Activated CD8-positive, alpha-beta memory T cell treated with anti-CD3 and anti-CD28 coated beads for 24 hours (primary cell): ENCODE results near the gene CNPY2.
"Not testable (repeated sequence)": the region's sequence is repeated elsewhere in the genome, so short reads cannot be mapped to it uniquely, and the experiment has no call there.

ENCODE experiments used
- DNase-seq: peaks from one replicate; pipeline ENCODE4 v3.0.0-alpha.2; 2020

The CNPY2 gene

DNA sequence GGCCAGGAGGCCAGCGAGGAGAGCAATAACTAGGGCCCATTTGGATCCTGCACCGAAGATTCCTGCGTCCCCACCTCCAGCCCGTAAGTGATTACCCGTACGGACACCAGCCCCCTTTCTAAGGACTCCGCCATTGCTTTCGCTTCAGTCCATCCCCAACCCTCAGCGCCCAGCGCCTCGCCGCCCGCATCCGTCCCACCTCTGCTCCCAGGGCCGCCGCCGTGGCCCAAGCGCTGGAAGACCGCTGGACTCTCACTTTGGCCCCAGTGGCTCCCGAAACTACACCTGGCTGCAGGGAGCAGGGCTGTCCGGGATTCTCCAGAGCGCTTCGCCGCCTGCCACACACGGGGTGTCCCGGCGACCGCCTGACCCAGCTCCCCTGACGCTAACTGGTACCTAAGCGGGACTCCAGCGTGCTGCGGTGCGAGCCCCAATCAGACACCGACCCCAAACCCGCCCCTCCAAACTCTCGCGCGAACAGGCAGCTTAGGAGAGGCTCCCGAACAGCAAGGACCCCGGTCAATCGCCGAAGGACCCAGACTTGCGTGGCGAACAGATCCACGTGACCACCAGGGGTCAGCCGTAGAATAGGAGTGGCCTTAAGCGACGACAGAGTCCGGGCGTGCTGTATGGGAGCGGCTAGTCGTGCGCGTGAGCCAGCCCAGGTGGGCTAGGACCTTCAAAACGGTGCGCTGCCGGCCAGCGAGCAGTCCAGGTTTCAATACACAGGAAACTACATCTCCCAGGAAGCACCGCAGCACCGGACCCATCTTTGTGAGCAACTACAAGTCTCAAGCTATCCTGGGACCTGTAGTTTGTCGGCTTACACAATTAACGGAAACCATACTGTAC is at the start of gene CNPY2:
Gene CNPY2 (minus strand): TSS at position 367 of the 852 bp plus-strand sequence. CDS start 771 bp downstream, outside the sequence.
- DNase-seq, result peak; percentile 99

DNA sequence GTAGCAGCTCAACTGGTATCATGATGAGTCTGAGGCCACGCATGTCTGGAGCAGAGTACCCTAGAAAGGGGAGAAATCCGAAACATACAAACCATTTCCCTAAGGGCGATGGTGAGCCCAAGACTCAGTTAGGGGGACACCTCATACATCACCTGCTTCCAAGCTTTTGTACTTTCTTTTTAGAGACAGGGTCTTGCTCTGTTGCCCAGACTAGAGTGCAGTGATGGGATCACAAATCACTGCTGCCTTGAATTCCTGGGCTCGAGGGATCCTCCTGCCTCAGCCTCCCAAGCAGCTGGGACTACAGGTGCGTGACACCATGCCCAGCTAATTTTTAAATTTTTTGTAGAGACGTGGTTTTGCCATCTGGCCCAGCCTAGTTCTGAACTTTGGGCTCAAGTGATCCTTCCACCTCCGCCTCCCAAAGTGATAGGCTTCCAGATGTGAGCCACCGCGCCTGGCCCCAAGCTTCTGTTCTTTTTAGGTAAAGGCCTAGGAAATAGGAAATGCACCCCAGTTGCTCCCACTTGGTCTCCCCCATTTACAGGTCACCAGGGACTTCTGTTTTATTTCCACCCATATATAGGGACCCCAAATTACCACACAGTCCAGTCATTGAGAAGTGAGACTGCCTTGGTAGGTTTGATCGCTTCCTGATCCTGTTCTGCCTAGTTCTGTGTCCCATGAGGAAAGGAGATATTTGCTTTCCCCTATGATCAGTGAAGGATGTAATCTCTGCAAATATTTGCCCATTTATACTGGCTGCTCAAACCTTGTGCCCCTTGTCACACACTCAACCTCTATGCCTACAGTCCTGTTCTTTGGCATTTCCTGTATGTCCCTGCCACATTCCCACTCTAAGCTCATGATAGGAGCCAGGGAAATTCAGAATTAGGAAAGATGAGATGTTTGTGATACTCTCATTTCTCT is 46.6 kb upstream of the CNPY2 start, which contains the start of gene APOF:
Gene APOF (minus strand): TSS at position 728 of the 930 bp plus-strand sequence. CDS start 112 bp downstream, at position 616.
- no peak for DNase-seq

DNA sequence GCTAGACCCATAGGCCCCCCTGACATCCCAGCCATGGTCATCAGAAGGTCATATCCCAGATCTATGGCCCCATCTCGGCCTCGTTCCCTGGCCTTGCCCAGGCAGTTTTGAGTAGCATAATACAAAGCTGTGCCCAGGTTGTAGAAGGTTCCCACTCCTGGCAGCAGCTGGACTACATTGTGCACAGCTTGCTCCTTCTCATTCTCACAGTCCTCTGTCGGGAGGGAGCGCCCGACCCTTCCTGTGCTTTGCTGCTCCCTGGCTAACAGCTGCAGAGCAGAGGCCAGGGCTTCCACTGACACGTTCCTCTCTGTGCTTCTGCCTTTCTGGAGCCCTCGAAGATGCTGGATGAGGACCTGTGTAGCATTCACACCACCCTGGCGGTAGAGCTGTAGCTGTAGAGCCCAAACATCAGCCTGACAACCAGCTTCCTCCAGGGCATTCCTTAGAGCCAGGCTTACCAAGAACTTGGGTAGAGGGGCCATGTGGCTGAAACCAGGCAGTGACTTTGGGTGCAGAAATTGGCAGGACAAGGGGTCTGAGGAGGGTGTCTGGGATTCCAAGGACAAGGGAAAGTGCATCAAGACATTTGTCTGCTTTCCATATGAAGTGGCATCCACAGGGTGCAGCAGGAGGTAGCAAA is 45.8 kb upstream of the CNPY2 start:
- no peak for DNase-seq

DNA sequence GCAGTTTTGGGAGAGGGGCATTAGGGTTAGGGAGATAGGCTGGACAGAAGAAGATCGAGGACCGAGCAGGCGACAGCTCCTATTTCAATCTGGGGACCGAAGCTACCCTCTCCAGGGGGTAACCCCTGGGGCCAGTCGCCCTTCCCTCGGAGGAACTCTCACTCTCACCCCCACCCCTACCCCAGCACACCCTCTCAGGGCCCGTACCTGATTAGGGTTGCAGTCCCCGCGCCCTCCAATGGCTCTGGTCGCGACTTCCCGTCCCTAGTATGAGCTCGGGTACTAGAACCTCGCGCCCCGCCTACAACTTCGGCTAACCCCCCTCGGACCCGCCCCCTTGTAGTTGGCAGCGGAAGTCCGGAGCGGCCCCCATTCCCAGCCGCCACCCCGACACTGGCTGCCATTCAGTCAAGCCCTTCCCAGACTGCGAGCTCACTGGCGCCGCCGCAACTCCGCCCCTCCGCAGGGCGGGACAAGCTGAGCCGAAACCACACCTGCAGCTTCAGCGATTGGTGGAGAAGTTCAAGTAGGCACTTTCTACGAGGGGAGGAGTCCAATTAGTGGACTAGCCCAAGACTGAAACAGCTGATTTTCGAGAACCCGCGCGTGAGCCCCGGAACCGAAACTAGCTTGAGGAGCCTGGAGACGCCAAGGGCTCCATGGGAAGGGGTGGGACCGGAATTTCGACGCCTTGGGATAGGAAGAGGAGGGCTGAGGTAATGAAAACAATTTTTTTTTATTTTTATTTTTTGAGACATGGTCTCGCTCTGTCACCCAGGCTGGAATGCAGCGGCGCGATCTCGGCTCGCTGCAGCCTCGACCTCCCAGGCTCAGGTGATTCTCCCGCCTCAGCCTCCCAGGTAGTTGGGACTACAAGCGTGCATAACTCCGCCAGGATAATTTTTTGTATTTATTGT is 44.3 kb upstream of the CNPY2 start, which contains the start of gene STAT2:
Gene STAT2 (minus strand): TSS at position 257 of the 917 bp plus-strand sequence. CDS start 3,536 bp downstream, outside the sequence.
- peak; percentile 99 for DNase-seq

DNA sequence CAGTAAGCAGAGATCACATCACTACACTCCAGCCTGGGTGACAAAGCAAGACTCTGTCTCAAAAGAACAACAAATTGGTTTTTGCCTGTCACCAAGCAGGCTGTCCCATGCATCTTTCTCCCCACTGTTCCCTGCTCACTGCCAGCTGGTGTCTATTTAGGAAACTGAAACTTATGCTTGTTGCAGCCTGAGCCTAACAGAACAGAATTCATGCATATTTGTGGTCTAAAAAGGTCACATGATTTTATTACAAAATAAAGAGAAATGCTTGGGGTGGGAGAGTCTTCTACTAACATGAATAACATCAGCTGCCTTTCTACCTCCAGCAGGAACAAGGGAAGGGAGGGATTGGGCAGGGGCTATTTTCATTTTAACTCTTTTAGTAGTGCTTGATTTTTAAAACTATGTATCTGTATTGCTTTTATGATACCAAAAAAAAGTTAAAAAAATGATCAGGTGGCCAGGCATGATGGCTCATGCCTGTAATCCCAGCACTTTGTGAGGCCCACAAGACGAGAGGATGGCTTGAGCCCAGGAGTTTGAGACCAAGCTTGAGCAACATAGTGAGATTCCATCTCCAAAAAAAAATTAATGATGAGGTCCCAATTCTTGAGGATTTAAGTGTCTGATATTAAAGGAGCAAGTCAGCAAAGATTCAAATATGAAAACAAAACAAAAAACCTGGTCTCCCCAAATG is 43.2 kb upstream of the CNPY2 start:
- no peak for DNase-seq

DNA sequence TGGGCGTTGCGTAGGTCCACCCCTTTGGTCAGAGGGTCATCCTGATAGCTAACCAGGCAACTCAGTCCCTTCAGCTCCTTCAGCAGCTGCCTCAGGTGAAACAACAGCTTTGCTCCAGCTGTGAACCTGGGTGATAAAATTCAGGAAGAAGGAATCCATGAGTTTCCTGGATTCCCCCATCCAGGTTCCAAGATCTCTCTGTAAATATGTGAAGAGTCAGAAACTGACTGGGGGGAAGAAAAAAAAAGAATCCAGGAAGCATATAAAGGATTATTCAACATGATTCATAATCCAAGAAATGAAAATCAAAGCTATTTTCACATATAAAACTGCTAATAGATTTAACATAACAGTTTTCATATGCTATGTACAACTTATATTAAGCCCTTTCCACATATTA is 35.5 kb upstream of the CNPY2 start:
- no peak for DNase-seq

DNA sequence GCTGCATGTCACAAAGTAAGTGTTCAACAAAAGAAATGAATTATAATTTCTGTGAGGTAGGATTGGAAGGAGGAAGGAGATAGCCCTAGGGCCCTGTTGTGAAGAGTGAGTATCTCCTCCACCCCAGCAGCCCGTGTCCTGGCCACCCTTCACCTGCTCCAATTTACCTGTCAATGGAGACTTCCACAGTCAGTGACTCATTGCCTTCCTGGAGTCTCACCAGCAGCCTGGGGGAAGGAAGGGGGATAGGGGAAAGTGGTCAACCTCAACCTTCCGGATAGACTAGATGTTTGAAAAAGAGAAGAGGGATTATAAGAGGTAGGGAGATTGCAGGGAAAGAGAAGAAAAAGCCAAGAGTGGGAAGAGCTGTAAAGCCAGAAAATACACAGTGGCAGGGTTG is 34.9 kb upstream of the CNPY2 start:
- no peak for DNase-seq

DNA sequence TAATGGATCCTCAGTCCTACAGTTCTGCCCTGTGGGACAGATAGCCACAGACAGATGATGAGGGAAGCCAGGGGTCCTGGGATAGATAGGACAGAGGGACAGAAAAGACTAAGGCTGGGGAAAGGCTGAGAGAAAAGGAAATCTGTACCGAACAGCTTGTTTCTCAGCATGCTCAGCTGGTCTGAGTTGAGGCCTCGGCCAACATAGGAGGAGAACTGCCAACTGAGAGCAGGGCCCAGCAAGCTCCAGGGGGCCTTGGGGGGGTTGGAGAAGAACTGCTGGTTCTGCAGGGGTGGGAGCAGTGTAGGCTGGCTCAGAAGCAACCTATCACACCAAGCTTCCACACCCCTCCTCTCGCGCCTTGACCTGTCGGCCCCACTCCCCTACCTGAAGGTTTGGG is 33.0 kb upstream of the CNPY2 start:
- no peak for DNase-seq

DNA sequence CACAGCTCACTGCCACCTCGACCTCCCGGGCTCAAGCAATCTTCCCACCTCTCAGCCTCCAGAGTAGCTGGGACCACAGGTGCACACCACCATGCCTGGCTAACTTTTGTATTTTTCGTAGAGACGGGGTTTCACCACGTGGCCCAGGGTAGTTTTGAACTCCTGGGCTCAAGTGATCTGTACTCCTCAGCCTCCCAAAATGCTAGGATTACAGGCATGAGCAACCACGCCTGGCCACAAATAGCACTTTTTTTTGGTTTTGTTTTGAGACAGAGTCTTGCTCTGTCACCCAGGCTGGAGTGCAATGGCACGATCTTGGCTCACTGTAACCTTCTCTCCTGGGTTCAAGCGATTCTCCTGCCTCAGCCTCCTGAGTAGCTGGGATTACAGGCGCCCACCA is 31.5 kb upstream of the CNPY2 start:
- DNase-seq, result not testable (repeated sequence)

DNA sequence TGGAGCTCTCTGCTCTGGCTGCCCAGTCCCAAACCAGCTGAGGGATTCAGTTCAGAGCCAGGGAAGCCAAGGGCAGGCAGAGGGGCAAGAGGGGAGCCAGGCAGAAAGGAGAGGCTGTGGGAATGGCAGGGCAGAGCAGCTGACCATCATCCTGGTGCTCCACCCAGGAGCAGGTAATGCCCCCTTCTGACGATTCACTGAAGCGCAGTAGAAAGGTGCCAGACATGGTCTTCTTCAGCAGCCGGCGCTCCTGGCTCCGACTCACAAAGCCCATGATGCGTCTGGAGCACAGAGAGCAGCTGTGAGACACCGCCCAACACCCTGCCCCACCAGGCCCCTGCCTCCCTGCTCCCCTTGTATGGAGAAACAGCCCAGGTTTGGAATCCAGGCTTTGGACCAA is 30.9 kb upstream of the CNPY2 start:
- no peak for DNase-seq

DNA sequence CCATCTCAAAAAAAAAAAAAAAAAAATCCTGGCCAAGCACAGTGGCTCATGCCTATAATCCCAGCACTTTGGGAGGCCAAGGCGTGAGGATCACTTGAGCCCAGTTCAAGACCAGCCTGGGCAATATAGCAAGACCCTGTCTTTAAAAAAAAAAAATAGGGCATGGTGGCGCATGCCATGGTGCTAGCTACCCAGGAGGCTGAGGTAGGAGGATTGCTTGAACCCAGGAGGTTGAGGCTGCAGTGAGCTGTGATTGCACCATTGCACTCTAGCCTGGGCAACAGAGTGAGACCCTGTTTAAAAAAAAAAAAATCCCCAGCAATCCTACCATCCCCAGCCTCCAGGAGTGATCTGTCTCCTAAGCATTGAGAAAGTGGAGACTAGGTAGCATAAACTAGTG is 26.5 kb upstream of the CNPY2 start:
- DNase-seq, result not testable (repeated sequence)

DNA sequence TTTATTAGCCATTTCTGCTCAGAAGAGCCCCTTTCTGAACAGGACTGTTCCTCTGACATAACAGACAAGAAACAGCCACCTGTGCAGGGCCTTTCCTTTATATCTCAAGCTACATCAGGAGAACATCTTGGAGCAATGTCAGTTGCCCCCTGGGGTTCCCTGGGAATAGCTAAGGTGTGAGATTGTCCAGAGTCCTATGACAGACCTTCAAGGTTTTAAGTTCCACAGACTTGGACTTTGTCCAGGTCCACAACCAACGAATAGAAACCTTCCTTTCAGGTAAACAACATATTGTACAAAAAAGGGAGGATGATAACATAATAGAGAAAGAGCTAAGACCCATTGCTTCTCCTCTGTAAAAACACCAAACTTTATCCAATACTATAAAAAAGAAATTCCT is 25.8 kb upstream of the CNPY2 start:
- DNase-seq, result no peak

DNA sequence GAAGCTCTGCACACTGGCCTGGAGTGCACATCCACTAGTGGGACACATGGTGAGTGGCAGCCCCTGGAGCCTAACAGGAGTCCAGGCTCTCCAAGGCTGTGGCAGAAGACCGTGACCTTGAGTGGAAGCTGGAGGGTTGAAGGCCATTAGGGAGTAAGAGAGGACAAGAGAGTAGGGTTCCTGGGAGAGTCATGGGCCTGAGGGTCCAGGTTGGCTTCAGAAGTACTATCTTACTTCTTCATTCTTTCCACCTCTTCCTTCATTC is 23.3 kb upstream of the CNPY2 start:
- no peak for DNase-seq

DNA sequence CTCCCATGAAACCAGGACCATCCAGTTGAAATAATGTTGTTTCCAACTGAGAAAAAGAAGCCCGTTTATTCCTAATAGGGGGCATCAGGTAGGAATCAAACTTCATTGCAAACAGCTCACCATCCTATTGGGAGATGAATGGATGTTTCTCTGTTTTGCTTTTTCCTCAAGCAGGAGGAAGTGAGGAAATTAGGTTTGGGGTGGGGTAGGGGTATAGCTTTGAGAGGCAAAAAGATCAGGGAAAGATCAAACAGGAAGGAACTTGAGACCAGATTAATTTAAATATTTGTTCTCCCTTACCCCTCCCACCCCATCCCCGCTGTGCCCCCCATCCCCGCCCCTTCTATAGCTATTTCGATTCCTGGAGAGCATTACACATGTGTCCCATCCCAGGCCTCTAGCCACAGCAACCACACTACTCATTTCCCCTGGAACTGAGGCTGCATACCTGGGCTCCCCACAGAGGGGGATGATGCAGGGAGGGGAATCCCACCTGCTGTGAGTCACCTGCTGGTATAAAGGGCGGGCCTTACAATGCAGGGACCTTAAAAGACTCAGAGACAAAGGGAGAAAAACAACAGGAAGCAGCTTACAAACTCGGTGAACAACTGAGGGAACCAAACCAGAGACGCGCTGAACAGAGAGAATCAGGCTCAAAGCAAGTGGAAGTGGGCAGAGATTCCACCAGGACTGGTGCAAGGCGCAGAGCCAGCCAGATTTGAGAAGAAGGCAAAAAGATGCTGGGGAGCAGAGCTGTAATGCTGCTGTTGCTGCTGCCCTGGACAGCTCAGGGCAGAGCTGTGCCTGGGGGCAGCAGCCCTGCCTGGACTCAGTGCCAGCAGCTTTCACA is 22.7 kb upstream of the CNPY2 start, which contains the start of gene IL23A:
Gene IL23A (plus strand): TSS at position 577 of the 850 bp plus-strand sequence. CDS start 161 bp downstream, at position 738.
- DNase-seq, result peak; percentile 87

DNA sequence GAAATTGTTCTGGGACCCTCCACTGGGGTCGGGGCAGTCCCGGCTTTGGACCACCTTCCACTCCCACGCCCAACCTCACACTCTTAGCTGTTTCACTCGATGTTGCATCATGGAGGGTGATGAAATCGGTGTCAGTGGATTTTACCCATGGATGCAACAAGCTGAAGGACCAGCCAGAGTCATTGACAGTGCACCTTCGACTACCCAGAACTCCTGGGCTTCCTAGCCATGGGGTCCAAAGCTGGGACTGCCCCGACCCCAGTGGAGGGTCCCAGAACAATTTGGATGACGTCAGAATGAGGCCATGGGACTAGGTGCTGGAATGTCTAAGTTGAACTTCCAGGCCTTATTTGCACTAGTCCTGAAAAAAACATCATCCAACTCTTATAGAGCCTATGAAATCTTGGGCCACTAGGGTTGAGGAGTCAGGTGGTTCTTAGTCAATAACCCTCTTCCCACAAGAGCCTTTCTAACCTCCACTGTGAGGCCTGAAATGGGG is 22.0 kb upstream of the CNPY2 start:
- no peak for DNase-seq

DNA sequence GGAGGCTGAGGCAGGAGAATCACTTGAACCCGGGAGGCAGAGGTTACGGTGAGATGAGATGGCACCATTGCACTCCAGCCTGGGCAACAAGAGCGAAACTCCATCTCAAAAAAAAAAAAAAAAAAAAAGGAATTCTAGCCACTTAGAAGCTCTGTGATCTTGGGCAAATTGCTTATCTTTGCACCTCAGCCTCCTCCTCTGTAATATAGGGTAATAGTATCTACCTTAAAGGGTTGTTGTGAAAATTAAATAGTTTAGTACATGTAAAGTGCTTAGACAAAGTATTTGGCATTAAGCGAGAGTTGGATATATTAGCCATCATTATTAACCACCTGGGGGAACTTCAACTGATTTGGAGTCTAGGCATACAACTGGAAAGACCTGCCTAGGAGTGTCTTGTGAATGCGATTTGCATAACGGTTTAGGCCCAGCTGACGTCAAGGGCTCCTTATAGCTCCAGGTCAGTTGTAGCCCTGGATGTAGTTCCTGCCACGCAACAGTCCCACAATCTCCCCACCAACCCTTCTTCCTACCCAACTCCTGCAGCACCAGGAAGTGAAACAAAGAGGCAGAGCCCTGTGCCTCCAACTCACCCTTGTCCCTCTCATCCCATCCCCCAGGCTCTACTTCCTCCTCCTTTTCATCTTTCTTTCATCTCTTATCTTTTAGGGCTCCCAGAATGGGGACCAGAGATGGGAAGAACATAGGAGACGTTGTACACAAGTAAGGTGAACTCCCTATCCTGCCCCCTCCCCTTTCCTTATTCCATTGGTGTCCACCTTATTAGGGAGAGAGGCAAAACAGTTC is 20.8 kb upstream of the CNPY2 start:
- DNase-seq, result no peak

DNA sequence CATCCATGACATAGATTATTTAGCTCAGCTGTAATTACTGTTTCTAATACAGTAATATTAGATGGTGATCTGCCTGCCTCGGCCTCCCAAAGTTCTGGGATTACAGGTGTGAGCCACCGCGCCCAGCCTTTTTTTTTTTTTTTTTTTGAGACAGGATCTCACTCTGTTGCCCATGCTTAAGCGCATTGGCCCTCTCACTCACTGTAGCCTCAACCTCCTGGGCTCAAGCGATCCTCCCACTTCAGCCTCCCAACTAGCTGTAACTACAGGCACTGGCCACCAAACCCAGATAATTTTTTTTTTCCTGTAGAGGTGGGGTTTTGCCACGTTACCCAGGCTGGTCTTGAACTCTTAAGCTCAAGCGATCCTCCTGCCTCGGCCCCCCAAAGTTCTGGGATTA is 19.7 kb upstream of the CNPY2 start:
- DNase-seq, result not testable (repeated sequence)

DNA sequence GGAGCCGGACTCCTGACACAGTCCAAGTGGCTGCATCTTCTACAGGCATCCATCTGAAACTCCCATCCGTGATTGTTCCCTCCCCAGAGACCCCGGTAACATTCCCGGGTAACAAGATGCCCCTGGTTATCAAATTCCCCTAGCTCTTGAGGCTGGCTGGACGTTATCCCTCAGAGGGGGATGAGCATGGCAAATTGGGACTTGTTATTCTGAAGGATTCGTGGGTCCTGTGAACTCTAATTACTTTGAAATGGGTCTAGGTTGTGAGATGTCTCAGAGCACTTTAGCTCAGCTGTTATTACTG is 18.7 kb upstream of the CNPY2 start:
- no peak for DNase-seq
